ENCODE data around the gene ANKRD31. TPM values are rescaled to one million over a fixed set of nuclear protein-coding genes. Genes with fewer than 3 reads are reported as not detected.

ANKRD31 gene
- polyA plus RNA-seq, 4 donors, result 0.48 to 0.67 (median 0.52) TPM

DNA sequence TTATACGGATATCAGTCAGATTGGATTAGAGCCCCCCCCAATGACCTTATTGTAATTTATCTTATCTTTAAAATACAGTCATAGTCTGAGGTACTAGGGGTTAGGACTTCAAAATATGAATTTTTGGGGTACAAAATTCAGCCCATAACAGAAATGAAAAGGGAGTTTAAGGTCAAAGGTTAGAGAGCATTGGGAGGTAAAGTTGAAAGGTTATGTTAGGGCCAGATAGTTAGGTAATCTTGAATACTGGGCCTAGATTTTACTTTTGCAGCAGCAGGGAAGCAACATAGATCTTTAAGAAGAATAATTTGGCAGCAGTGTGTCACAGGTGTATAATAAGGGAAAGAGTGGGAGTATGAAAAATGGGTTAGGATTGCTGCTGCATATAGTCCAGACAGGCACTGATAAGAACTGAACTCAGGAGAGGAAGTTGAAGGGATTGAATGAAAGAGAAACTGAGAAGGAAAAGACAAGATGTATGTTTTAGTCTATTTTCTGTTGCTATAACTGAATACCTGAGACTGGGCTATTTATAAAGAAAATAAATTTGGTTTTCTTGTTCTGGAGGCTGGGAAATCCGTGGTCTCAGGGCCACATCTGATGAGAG is 173.7 kb downstream of the ANKRD31 start:
- DNase-seq (ENCODE audit: low read depth in 4 of 4, low spot score in 3 of 4), result no peak

DNA sequence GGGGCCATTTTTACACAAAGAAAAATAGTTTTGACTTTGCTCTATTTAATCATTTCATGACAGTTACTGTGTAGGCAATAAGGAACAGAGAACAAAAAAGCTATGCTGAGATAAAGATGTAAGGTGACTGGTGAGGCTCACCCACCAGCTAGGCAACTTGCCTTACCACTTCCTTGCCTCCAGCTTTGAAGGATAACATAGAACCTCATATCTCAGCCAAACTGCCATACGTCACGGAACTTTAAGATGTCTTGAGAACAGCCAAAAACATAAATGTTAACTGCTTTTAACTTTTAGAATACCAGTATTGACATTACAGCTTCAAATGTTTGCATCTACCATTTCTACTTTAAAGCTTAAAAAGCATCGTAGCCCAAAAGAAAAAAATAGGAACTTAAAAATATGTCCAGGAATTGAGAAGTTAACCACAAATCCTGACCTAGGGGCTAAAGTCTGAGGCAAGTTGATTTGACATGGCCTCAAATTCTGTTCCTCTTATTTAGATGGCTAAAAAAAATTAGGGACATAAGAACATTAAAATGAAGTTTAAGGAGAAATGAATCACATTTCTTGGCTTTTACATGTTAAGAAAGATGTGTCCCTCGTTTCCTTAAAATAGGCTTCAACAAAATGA is 176.6 kb downstream of the ANKRD31 start:
- no peak for DNase-seq (ENCODE audit: low read depth in 4 of 4, low spot score in 3 of 4)

DNA sequence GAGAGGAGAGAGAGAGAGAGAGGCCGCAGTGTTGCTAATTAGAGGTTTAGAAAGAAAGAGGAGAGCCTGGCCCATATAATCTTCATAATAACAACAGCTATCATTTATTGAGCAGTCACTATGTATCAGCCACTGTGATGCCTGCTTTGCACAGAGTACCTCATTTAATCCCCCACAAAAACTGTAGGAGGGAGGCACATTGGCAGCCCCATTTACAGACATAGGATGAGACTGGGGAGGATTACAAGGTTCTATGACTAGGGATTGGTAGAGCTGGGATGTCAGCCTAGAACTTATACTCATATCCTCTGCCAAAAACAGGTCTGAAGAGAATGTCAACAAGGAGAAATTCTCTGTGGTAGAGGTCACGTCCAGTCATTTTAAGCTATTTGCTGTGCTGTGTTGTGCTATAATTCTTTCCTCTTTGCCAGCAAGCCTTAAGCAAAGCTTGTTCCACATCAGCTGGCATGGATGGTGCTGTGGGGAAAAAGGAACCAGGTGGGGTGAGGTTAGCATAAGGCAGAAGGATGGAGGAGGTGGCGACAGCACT is 177.6 kb downstream of the ANKRD31 start:
- DNase-seq (ENCODE audit: low read depth in 4 of 4, low spot score in 3 of 4), result no peak

DNA sequence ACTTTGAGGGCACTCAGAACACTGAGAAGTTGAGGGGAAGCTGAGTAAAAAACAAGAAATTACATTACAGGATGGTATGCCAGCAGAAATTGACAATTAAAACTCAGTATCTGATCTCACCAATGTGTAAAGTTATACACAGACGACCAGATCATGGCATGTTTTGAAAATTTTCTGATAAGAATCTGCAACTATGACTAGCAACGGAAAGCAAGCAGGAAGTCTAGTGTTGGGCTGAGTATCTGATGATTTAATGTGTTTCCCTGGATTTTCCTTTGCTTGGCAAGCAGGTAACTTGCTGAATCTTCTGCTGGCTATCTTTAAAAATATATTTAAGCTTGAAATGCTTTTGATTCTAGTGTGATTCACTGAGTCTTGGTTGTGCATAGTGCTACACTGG is 179.1 kb downstream of the ANKRD31 start:
- no peak for DNase-seq (ENCODE audit: low read depth in 4 of 4, low spot score in 3 of 4)

DNA sequence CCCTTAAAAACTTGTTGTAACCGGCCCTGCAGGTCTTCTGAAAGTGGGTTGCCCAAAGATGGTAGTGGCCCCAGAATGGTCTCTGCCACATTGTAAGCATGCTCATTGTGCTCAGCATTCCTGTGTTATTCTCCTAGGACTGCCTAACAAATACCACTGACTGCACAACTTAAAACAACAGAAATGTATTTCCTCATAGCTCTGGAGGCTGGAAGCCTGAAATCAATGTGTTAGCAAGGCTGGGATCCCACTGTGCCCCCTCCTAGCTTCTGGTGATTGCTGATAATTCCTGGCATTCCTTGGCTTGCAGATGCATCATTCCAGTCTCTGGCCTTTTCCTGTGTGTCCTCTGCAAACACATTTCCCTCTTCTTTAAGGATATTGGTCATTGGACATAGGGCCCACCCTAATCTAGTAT is 180.9 kb downstream of the ANKRD31 start:
- DNase-seq (ENCODE audit: low read depth in 4 of 4, low spot score in 3 of 4), result no peak

DNA sequence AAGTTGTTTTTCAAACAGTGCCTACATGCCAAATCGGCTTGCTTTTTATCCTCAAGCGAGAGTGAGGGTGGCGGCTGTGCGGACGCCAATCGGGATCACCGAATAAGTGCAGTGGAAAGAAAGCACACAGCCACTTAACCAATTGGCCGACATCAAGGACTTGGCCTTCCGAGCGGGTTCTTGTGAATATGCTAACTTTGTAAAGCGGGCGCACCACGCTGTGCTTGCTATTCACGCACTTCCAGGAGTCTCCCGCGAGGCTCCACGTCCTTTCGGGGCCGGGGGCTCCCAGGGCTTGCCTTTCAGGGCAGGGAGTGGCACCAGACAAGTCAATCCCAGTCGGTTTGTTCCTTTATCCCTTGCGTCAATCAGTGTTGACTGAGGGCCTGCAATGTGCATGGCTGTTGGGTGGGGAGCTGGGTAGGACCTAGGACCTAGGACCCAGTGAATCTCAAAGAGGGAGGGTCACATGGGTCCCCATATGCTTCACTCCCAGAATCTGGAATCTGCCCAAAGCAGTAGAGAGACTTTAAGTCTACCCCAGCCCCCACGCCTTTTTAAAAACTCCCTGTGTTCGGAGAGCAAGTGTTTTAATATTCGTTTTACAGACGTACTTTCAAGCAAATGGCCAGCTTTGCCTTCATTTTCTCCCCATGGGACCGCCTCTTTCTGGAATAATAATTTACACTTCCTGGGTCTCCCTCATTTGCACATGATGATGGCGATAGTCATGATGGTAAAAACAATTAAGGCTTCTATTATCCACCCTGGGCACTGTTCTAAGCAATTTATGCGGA is 182.3 kb downstream of the ANKRD31 start:
- peak in 1 of 4 donors; percentile 31 for DNase-seq (ENCODE audit: low read depth in 4 of 4, low spot score in 3 of 4)

DNA sequence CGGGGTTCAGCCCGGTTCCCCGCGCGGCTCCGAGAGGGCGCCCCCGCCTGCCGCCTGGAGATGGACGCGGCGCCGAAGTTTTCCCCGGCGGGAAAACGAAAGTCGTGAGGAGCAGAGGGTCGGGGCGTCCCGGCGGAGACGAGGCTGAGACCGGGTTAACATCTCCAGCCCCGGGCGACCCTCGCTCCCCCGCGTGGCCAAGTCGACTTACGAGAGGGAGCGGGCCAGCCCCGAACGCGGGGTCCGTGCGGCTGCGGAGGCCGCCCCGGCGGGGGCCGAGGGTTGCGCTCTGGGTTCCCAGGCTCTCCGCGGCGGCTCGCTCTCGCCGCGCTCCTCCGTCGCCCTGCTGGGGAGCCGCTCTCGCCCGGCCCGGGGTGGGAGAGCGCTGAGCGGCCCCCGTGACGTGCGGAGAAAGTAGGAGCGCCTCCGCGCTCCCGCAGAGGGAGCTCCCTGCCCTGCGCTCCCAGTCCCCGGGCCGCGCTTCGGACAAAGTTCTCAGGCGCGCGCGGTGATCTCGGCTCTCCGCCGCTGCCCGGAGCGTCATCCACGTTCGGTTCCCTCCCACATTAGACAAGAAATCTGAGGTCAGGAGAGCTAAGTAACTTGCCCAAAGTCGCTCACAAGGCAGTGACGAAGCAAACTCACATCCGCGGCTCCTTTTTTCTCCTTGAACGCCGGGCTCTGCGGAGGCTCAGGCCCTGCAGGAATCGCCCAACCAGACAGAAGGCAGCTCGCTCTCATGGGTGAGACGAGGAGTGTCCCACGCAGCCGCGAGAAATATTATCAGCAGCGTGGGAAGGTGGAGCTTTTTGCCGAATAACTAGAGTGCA is 183.2 kb downstream of the ANKRD31 start:
- DNase-seq (ENCODE audit: low read depth in 4 of 4, low spot score in 3 of 4), result peak in 1 of 4 donors; percentile 62

DNA sequence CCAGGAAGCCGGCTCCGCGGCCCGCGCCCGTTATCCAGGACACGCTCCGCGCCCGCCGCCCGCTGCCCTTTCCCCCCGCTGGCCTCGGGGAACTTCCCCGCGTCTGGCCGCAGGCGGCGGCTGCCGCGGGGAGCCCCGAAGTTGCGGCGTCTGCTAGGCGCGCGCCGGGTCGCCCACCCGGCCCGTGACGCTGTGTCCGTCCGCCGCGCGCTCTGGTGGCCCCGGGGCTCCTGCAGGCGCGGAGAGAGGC is 183.7 kb downstream of the ANKRD31 start:
- no peak for DNase-seq (ENCODE audit: low read depth in 4 of 4, low spot score in 3 of 4)

DNA sequence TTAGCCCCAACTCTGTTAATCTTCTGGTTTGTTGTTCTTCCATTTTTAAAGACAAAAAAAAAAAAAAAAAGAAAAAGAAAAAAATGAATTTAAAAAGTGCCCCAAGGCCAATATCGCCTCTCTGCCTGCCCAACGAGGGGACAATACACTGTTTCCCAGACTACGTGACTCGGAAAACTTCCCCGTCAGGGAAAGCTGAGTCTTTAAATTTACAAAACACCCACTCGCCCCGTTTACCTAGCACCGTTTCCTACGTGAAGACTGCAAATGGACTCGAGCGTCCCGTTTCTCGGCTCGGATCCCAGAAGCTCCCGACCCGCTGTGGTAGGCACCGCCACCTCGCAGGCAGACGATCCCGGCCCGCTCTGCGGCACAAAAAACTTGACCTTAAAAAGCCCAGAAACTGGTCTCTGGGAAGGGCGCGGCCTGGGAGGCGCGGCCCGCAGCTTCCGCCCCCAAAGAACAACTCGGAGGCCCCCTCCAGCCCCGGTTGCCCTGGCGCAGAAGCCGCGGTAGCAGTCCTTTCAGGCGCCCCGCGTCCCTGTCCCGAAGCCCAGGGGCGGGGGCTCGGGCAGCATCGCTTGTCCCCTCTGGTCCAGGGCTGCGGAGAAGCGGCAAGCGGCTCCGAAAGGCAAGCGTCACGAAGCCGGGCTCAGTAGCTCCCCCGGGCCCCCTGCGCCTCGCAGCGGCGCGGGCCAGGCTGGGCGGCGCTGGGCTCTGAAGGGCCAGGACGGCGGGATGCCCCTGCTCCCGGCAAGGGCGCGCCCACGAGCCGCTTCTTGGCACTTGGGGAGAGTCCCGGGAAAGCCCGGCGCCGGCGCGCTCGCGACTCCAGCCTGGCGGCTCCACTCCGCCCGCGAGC is 184.3 kb downstream of the ANKRD31 start, which contains the start of gene GCNT4:
TSS of gene GCNT4 (minus strand) at position 367 of the 862 bp plus-strand sequence. CDS start 22,521 bp downstream, outside the sequence.
- DNase-seq (ENCODE audit: low read depth in 4 of 4, low spot score in 3 of 4), result peak in 1 of 4 donors; percentile 19

DNA sequence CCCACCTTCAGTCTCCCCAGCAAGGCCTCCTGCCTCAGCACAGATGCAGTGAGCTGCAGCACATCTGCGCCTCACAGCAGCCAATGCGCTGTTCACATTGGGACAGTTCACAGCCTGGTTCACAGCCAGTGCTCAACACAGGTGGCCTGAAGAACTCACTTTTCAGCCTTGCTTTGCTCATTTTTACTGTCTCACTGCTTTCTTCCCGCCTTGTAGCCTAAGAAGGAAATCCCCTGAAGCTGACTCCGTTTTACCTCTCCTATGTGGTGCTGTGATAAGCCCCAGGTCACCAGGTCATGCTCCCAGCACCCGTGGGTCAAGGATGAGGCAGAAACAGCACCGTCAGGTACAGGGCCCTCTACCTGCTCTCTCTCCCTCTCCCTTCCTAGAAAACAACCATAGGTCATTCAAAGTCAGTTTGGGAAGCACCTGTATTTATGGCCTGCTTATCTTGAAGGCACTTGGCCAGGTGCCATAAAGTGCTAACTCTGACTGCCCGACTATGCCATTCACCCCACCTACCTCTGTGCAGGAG is 185.4 kb downstream of the ANKRD31 start:
- DNase-seq (ENCODE audit: low read depth in 4 of 4, low spot score in 3 of 4), result no peak

DNA sequence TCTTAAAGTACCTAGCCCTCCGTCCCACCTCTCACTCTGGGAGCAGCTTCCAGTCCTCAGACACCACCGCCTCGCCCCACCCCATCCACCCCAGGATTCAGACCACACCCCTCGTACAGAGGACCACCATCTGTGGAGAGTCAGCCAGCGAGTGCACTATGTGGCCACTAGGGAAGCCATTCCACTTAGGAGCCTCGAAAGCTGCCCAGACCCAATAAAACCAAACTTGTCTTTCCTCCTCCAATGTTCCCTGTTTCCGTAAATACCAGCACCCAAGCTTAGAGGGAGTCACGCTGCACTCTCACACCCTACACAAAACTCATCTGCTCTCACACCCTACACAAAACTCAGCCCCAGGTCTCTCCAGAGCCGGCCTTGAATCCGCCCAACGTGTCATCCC is 186.3 kb downstream of the ANKRD31 start:
- DNase-seq (ENCODE audit: low read depth in 4 of 4, low spot score in 3 of 4), result no peak

DNA sequence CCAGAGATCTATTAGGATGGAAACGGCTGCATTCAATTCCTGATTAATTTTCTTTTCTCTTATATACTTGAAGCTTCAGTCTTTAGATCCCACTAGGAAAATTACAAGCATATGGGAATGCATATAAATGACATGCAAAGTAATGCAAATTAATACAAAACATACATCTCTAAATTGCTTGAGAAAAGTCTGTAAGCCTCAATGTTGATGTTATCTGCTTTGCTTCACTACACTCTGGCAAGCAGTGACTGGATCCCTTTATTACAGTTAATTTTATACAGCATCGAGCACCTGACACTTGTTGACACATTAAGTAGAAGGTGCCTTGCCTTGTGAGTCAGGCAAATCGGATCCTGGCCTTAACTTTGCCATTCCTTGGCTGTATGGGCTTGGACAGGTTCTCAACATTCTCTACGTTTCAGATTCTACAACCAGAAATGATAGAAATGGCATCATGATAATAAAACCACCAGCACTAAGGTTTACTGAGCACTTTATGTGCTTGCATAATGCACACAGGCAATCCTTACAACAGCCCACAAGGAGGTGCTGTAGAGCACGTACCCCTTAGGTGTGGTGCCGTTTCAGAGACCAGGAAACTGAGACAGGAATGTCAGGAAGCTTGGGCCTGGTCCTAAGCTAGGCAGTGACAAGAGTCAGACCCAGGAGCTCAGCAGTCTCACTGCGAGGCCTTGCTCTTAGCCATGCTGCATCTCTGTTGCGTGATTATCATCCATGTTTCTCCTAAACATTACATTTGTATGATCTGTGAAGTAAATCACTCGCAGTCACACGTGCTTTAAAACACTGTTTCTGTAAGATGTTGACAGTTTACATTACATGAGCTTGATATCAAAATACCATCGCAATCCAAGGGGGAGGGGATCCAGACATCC is 187.0 kb downstream of the ANKRD31 start:
- DNase-seq (ENCODE audit: low read depth in 4 of 4, low spot score in 3 of 4), result no peak

DNA sequence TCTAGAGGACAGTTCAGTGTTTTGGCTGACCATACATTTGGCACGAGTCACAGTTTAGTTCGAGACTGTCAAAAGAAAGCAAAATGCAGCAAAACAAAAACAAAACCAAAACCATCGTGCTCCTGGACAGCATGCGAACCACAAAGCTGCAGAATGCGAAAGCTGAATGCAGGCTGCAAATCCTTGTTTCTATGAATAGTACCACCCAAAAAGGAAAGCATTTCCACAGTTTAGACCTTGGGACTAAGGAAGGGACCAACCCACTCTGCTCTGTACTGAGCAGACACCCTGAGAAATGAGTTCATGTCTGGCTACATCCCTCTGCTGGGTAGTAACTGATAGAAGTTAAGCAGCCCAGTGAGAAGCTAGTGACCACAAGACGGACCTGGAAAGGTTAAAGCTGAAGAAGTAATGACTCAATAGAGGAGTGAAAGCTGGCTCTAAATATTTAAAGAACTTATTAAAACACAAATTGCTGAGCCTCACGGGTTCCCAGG is 188.2 kb downstream of the ANKRD31 start:
- DNase-seq (ENCODE audit: low read depth in 4 of 4, low spot score in 3 of 4), result no peak

DNA sequence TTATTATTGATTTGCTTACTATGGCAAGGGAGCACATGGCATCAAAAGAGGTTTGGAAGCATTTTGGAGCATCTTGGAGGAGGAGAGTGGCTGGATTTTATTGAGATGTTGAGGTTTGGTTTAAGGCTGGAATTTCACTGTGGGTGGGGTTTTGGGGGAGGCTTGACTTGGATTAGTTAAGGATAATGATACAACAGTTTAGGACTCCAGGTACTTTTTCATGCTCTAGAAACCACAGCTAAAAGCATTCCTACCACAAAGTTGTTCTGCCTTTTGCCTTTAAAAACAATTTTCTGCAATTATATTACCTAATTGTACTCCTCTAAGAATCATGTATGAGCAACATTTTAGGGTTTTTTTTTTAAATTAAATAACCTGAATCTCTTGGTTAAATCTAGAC is 189.3 kb downstream of the ANKRD31 start:
- no peak for DNase-seq (ENCODE audit: low read depth in 4 of 4, low spot score in 3 of 4)

DNA sequence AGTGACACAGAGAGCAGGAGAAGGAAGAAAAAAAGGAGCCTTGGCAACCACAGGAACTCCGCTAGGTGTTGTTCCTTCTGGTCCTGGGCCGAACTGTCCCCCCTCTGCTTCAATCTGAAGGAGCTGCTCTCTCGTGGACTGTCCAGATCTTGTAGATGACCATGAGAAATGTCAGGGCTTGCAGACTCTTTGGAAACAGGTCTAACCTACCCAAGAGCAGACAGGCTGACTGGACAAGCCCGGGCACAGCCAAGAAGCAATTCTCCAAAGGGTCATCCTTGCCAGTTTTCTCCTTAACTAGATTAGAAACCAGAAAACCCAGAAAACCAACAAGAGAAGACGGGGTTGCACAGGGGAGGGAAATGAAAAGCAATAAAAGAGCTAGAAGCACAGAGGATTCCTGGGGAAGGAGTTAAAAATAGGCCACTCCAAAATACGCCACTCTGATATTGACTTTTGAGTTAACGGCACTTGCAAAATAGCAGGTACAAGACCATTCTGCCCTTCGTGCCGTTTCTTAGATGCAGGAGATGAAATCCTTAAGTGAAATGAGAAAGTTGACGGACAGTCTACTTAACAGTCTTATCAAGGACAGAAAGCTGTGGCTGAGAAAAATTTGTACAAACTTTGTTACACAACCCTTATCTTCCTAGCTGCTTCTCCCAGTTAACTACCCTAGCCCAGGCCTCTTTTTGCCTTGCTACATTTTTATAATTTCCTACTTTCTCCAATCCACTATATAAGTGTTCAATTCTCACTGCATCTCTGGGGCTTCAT is 190.1 kb downstream of the ANKRD31 start:
- DNase-seq (ENCODE audit: low read depth in 4 of 4, low spot score in 3 of 4), result no peak

DNA sequence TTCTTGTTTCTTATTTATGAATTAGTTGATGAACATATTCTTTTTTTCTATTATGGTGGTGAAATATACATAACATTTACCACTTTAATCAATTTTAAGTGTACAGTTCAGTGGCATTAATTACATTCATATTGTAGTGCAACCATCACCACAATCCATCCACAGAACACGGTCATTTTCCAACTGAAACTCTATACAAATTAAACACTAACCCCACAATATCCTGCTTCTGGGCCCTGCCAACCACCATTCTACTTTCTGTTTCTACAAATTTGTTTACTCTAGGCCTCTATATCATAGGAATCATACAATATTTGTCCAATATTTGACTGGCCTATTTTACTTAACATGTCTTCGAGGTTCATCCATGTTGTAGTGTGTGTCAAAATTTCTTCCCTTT is 191.6 kb downstream of the ANKRD31 start:
- DNase-seq (ENCODE audit: low read depth in 4 of 4, low spot score in 3 of 4), result no peak

DNA sequence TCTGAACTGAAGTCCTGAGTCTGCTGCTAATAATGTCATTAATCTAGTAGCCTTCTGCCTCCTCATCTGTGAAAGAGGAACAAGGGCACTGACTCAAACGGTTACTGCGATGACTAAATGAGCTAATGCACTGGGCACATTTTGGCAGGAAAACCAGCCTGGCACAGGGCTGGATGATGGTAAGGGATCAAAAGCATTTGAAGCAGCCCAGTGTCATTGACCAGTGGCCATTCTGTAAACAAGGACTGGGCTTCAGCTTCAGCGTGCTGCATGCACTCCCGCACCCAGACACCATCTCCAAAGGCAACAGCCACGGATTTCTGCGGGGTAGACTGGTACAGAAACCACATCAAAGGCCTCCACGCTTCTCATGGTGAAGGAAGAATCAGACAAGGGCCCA is 192.3 kb downstream of the ANKRD31 start:
- no peak for DNase-seq (ENCODE audit: low read depth in 4 of 4, low spot score in 3 of 4)

All from right renal pelvis (tissue), 4 donors.